SK-N-SH (cell line): ENCODE data around the gene PHTF1. TPM values are rescaled to one million over a fixed set of nuclear protein-coding genes. Genes with fewer than 3 reads are reported as not detected.

Source experiments
- CTCF ChIA-PET: fragments of 300-600, 350-600 bp; formaldehyde crosslinking; extraction: SDS; loops from one replicate; lab custom pipeline; 2021; lab: Yijun Ruan, JAX
- POLR2A ChIA-PET: fragments of 350-600 bp; sonication (Branson Sonifier 250); formaldehyde crosslinking; extraction: SDS; loops from one replicate; lab custom pipeline; 2020; ENCODE audit warnings: antibody characterized with exemption, inconsistent platforms; lab: Yijun Ruan, JAX
- DNase-seq: peaks from one replicate; pipeline ENCODE4 v3.0.0; 2012
- H2AFZ ChIP-seq: fragments of 200-600 bp; sonication (generic); 2 replicates; pipeline ENCODE4 v1.8.1; 2016; ENCODE audit warnings: antibody characterized with exemption, mild to moderate bottlenecking, low read depth
- H3F3A ChIP-seq: fragments of 200-600 bp; sonication (generic); replicated peaks from 2 replicates; pipeline ENCODE3; 2016; ENCODE audit warnings: antibody characterized with exemption, mild to moderate bottlenecking; ENCODE audit not compliant: insufficient read depth
- H3K27ac ChIP-seq, 2 experiments: fragments of 200-500 bp in 1 of 2; fragments of 200-600 bp in 1 of 2; sonication (Bioruptor generic) in 1 of 2; sonication (generic), shearing (Covaris generic) in 1 of 2; 2 replicates each; pipeline versions ENCODE4 v1.5.1 to v1.6.1; 2014 to 2016; ENCODE audit warnings: low read depth in 2 of 2, inconsistent platforms in 1 of 2, low read length in 1 of 2, mild to moderate bottlenecking in 1 of 2, mixed read lengths in 1 of 2
- H3K27me3 ChIP-seq: fragments of 200-600 bp; sonication (generic), shearing (Covaris generic); 2 replicates; pipeline ENCODE4 v1.6.1; 2016; ENCODE audit warnings: mixed run types; ENCODE audit not compliant: insufficient read depth
- H3K36me3 ChIP-seq, 2 experiments: fragments of 200-500 bp in 1 of 2; fragments of 200-600 bp in 1 of 2; sonication (Bioruptor generic) in 1 of 2; sonication (generic) in 1 of 2; replicated peaks in 1 of 2; 2 replicates each; pipeline versions ENCODE3 to v1.5.1; 2014 to 2016; ENCODE audit warnings: low read length in 1 of 2, mild to moderate bottlenecking in 1 of 2; ENCODE audit not compliant: insufficient read depth in 2 of 2, control insufficient read depth in 1 of 2
- H3K4me1 ChIP-seq, 2 experiments: fragments of 200-500 bp in 1 of 2; fragments of 200-600 bp in 1 of 2; sonication (Bioruptor generic) in 1 of 2; sonication (generic), shearing (Covaris generic) in 1 of 2; 2 replicates each; pipeline versions ENCODE4 v1.5.1 to v1.6.1; 2014 to 2016; ENCODE audit warnings: low read depth in 1 of 2, low read length in 1 of 2, mixed run types in 1 of 2; ENCODE audit not compliant: insufficient read depth in 2 of 2, control insufficient read depth in 1 of 2
- H3K4me2 ChIP-seq: fragments of 200-600 bp; sonication (generic), shearing (Covaris generic); 2 replicates; pipeline ENCODE4 v1.6.1; 2017; ENCODE audit warnings: mixed run types
- H3K4me3 ChIP-seq, 2 experiments: fragments of 200-500 bp in 1 of 2; fragments of 200-600 bp in 1 of 2; sonication (Bioruptor generic) in 1 of 2; sonication (generic), shearing (Covaris generic) in 1 of 2; 2 replicates each; pipeline versions ENCODE4 v1.5.1 to v1.8.1; 2014 to 2016; ENCODE audit warnings: low read depth in 2 of 2, inconsistent platforms in 1 of 2, low read length in 1 of 2, mild to moderate bottlenecking in 1 of 2, mixed read lengths in 1 of 2, moderate library complexity in 1 of 2
- H3K79me2 ChIP-seq: fragments of 200-600 bp; sonication (generic); 2 replicates; pipeline ENCODE4 v1.8.1; 2017; ENCODE audit warnings: mild to moderate bottlenecking; ENCODE audit not compliant: insufficient read depth
- H3K9ac ChIP-seq: fragments of 200-600 bp; sonication (generic); 2 replicates; pipeline ENCODE4 v1.6.1; 2017; ENCODE audit warnings: mixed run types
- H3K9me2 ChIP-seq: fragments of 200-600 bp; sonication (generic); 2 replicates; pipeline ENCODE4 v1.6.1; 2017; ENCODE audit warnings: mixed run types
- H3K9me3 ChIP-seq: fragments of 200-600 bp; sonication (generic); 2 replicates; pipeline ENCODE4 v1.6.1; 2017; ENCODE audit warnings: mixed run types, mild to moderate bottlenecking, moderate library complexity
- H4K20me1 ChIP-seq: fragments of 200-600 bp; sonication (generic); 2 replicates; pipeline ENCODE4 v1.6.1; 2017; ENCODE audit warnings: mild to moderate bottlenecking, mixed run types; ENCODE audit not compliant: insufficient read depth
- ELF1 ChIP-seq: IDR thresholded peaks from 2 replicates; pipeline ENCODE4 v1.4.0; 2012
- EP300 ChIP-seq, 2 experiments: IDR thresholded peaks; 2 replicates each; pipeline versions ENCODE4 v1.4.0 to v1.6.1; 2012; ENCODE audit warnings: borderline replicate concordance in 1 of 2, low read depth in 1 of 2, low read length in 1 of 2
- EZH2phosphoT487 ChIP-seq: fragments of 200-600 bp; sonication (generic); IDR thresholded peaks from 2 replicates; pipeline ENCODE4 v1.6.1; 2017; ENCODE audit warnings: low read depth, mixed run types, mild to moderate bottlenecking, antibody characterized with exemption, moderate library complexity, borderline replicate concordance
- FOSL2 ChIP-seq: IDR thresholded peaks from 2 replicates; pipeline ENCODE4 v1.4.0; 2012; ENCODE audit warnings: low read depth, mild to moderate bottlenecking, moderate library complexity, borderline replicate concordance
- FOXJ3 ChIP-seq: sonication (generic); formaldehyde crosslinking; IDR thresholded peaks from 2 replicates; pipeline ENCODE4 v1.5.1; 2020; ENCODE audit warnings: mild to moderate bottlenecking, missing genetic modification reagents
- FOXM1 ChIP-seq: IDR thresholded peaks from 2 replicates; pipeline ENCODE4 v1.4.0; 2012; ENCODE audit warnings: low read depth, mild to moderate bottlenecking
- GATA2 ChIP-seq: sonication (generic); formaldehyde crosslinking; IDR thresholded peaks from 2 replicates; pipeline ENCODE4 v1.5.0; 2020; ENCODE audit warnings: mild to moderate bottlenecking, missing genetic modification reagents
- IRF3 ChIP-seq: fragments of 150-350 bp; IDR thresholded peaks from 2 replicates; pipeline ENCODE4 v1.6.1; 2016; ENCODE audit warnings: mild to moderate bottlenecking, low read depth, low read length
- MEF2A ChIP-seq: IDR thresholded peaks from 2 replicates; pipeline ENCODE4 v1.4.0; 2012; ENCODE audit warnings: low read depth, borderline replicate concordance
- MXI1 ChIP-seq: IDR thresholded peaks from 2 replicates; pipeline ENCODE4 v1.6.1; 2012; ENCODE audit warnings: mild to moderate bottlenecking, low read depth, low read length, improper control_type of control experiment
- NRF1 ChIP-seq: IDR thresholded peaks from 2 replicates; pipeline ENCODE4 v1.6.1; 2012; ENCODE audit warnings: low read depth, mild to moderate bottlenecking, low read length
- RAD21 ChIP-seq: IDR thresholded peaks from 2 replicates; pipeline ENCODE4 v1.6.1; 2012; ENCODE audit warnings: mild to moderate bottlenecking, low read length
- REST ChIP-seq: IDR thresholded peaks from 2 replicates; pipeline ENCODE4 v1.6.1; 2012; ENCODE audit warnings: mild to moderate bottlenecking, low read depth, low read length, moderate library complexity
- RFX5 ChIP-seq: IDR thresholded peaks from 2 replicates; pipeline ENCODE4 v1.6.1; 2012; ENCODE audit warnings: mild to moderate bottlenecking, improper control_type of control experiment, low read length
- SIN3A ChIP-seq: IDR thresholded peaks from 2 replicates; pipeline ENCODE4 v1.6.1; 2012; ENCODE audit warnings: low read depth, mild to moderate bottlenecking, low read length, moderate library complexity, borderline replicate concordance
- SMC3 ChIP-seq: IDR thresholded peaks from 2 replicates; pipeline ENCODE4 v1.6.1; 2012; ENCODE audit warnings: low read depth, low read length, improper control_type of control experiment
- TCF12 ChIP-seq: IDR thresholded peaks from 2 replicates; pipeline ENCODE4 v1.4.0; 2012
- WGBS: methylation state at CpG from one replicate; pipeline ENCODE4 v1.1.6; 2017; ENCODE audit warnings: low lambda C conversion rate; 5-methylcytosine and 5-hydroxymethylcytosine counted together
- polyA plus RNA-seq, 3 experiments: library from polyadenylated mRNA; depleted of rRNA; stranded (reverse); fragments of >200 nt; gene quantifications; 2 replicates each; pipeline ENCODE4 v1.2.3, GENCODE V29; 2012
- TF ChIP-seq, protein P1 (sequence below): fragments of 150-350 bp; IDR thresholded peaks from 2 replicates; pipeline ENCODE4 v1.6.1; 2017; ENCODE audit warnings: antibody characterized with exemption, low read length, low read depth, borderline replicate concordance
- TF ChIP-seq, protein P2 (sequence below): IDR thresholded peaks from 2 replicates; pipeline ENCODE4 v1.4.0; 2012; ENCODE audit warnings: low read depth, borderline replicate concordance

The PHTF1 gene
- polyA plus RNA-seq, 1 of the 3 experiments (the other 2 are of a cell fraction) = 10.8 TPM

- Histone ChIP-seq H2AFZ (no peak overlapping the region), H3K9me3 (no peaks in the 10 kb centered on the region), H3K79me2 (peaks cover 3% of the 10 kb centered on the region; the same call in 1 of the 2 replicates), H3K27me3 (no peaks in the 10 kb centered on the region), H3K4me1 (no peaks in the 10 kb centered on the region), H3K9ac (no peak overlapping the region), H3F3A (peaks cover 3% of the 10 kb centered on the region), H4K20me1 (no peaks in the 10 kb centered on the region), H3K9me2 (no peaks in the 10 kb centered on the region), H3K4me3 (no peak overlapping the region), H3K36me3 (peaks cover 38 to 58% of the 10 kb centered on the region in 2 experiments), H3K4me2 (no peak overlapping the region), H3K27ac (no peak overlapping the region)
- WGBS = 73% methylated on average over 3 of the region's 3 CpGs
- DNase-seq = no peak
- TF ChIP-seq FOXM1 (no peak), RAD21 (peak; percentile 48)
- CTCF ChIA-PET = interaction anchor here (0.9 to 1.2 kb wide), 4 partner anchors 13 to 602 kb away, joined by 3 to 5 read pairs (median 3); no protein-coding TSS in a partner anchor
- POLR2A ChIA-PET = no interaction called here
Measured at GRCh38 chr1:113714606-113715269, 44.5 kb downstream of the PHTF1 start.

DNA sequence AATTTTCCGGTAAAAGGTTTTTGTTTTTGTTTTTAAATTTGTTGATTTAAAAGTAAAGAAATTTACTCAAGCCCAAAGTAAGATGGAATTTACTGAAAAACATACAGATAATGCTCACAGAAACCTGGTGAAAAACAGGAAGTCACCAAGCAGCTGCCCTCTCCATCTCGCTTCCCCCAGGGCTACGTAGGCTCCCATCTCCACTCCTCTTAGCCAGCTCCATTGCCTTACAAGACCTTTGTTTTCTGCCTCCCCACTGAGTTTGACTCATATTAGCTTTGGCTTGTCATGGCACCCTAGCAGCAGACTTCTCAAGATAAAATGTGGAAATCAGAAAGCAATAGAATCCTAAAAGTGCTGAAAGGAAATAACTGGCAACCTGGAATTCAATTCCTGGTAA lies 57.9 kb downstream of the PHTF1 start:
- no peak for TF ChIP-seq FOXJ3
- TF ChIP-seq IRF3 = no peak
- TF ChIP-seq EZH2phosphoT487 = no peak
- TF ChIP-seq, protein P1, sequence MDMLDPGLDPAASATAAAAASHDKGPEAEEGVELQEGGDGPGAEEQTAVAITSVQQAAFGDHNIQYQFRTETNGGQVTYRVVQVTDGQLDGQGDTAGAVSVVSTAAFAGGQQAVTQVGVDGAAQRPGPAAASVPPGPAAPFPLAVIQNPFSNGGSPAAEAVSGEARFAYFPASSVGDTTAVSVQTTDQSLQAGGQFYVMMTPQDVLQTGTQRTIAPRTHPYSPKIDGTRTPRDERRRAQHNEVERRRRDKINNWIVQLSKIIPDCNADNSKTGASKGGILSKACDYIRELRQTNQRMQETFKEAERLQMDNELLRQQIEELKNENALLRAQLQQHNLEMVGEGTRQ = no peak
- no peak for TF ChIP-seq SIN3A
- TF ChIP-seq FOSL2 = no peak
- TF ChIP-seq GATA2 (CRISPR knock-in tag) = no peak
- no peak for TF ChIP-seq SMC3
- no peak for TF ChIP-seq REST
- TF ChIP-seq EP300 (IDR thresholded peaks at IDR 0.05; ENCODE audit: borderline replicate concordance in 1 of 2, low read depth in 1 of 2, low read length in 1 of 2) = no peak
- TF ChIP-seq, protein P2, sequence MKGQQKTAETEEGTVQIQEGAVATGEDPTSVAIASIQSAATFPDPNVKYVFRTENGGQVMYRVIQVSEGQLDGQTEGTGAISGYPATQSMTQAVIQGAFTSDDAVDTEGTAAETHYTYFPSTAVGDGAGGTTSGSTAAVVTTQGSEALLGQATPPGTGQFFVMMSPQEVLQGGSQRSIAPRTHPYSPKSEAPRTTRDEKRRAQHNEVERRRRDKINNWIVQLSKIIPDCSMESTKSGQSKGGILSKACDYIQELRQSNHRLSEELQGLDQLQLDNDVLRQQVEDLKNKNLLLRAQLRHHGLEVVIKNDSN = no peak
- no peak for TF ChIP-seq MXI1
- no peak for TF ChIP-seq ELF1
- TF ChIP-seq RAD21 = no peak
- TF ChIP-seq TCF12 = no peak
- no peak for TF ChIP-seq MEF2A
- no peak for TF ChIP-seq NRF1
- no peak for TF ChIP-seq RFX5
- ChIA-PET CTCF (no interaction called here), POLR2A (interaction anchor here (0.6 kb wide), 1 partner anchor 762 kb away, joined by 3 read pairs; no protein-coding TSS in a partner anchor)
- H3K27me3 ChIP-seq = no peaks in the 10 kb centered on the region
- H4K20me1 ChIP-seq = no peaks in the 10 kb centered on the region
- H3K4me3 ChIP-seq = no peak overlapping the region
- peaks cover 33 to 63% of the 10 kb centered on the region in 2 experiments for H3K36me3 ChIP-seq
- no peak overlapping the region for H2AFZ ChIP-seq
- no peaks in the 10 kb centered on the region for H3K79me2 ChIP-seq
- H3K27ac ChIP-seq = no peak overlapping the region
- no peak overlapping the region for H3K9ac ChIP-seq
- DNase-seq = no peak
- 96% methylated on average over 3 of the region's 3 CpGs for WGBS
- no peaks in the 10 kb centered on the region for H3K9me2 ChIP-seq
- H3K9me3 ChIP-seq = no peaks in the 10 kb centered on the region
- no peaks in the 10 kb centered on the region; a peak in 2 of 4 replicates for H3K4me1 ChIP-seq
- no peak overlapping the region for H3K4me2 ChIP-seq
- peaks cover 12% of the 10 kb centered on the region for H3F3A ChIP-seq
